Measurements from ENCODE around the gene FOXD2.

FOXD2 gene

DNA sequence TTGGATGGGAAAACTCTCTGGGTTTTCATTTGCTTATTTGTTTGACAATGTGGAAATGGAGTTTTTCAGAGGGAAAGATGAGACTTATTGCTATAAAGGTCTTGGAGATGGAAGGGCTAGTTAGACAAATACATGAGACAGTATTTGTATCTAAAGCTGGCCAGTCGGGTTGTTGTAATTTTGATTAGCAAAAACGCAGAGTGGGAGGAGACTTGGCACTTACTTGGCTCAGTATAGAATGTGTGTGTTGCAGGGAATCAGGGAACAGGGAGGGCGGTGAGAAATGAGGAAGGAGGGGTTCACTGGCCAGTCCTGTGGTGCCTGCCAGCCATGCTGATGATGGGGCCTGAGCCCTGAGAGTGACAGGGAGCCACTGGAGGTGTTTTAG lies 27.8 kb upstream of the FOXD2 start:
- H2BK12ac ChIP-seq (ENCODE audit: low read length), result no peak overlapping the region
- no peak overlapping the region for H2AK5ac ChIP-seq (ENCODE audit: low read depth, low read length)
- H2BK120ac ChIP-seq (ENCODE audit: low read depth, low read length), result no peak overlapping the region
- H3K14ac ChIP-seq (ENCODE audit: low read length), result no peak overlapping the region
- no peaks in the 10 kb centered on the region for H3K79me1 ChIP-seq (ENCODE audit: low read depth, low read length)
- H3K9me3 ChIP-seq (replicated peaks in 1 of 2; ENCODE audit: control insufficient read depth in 2 of 2, insufficient read depth in 1 of 2, low read depth in 1 of 2, low read length in 2 of 2), result no peaks in the 10 kb centered on the region
- peaks cover 3 to 86% (median 13%) of the 10 kb centered on the region in 3 experiments for H3K27me3 ChIP-seq (ENCODE audit: control insufficient read depth in 3 of 3, insufficient read depth in 3 of 3, low read depth in 1 of 3, low read length in 3 of 3)
- H3K9ac ChIP-seq (ENCODE audit: low read depth, low read length, poor library complexity), result no peak overlapping the region
- DNase-seq (ENCODE audit: low spot score), result no peak
- H3K4ac ChIP-seq (ENCODE audit: low read length), result no peak overlapping the region
- no peak overlapping the region for H3K4me3 ChIP-seq (ENCODE audit: low read length in 2 of 2)
- no peak overlapping the region for H3K23ac ChIP-seq (ENCODE audit: low read depth, low read length, poor library complexity)
- no peaks in the 10 kb centered on the region for H3K36me3 ChIP-seq (replicated peaks in 1 of 2; ENCODE audit: control insufficient read depth in 2 of 2, insufficient read depth in 2 of 2, low read length in 2 of 2)
- no peak overlapping the region for H4K8ac ChIP-seq (ENCODE audit: low read depth, low read length)
- H3K27ac ChIP-seq (replicated peaks; ENCODE audit: low read length), result no peak overlapping the region
- H2AFZ ChIP-seq (ENCODE audit: low read length), result no peak overlapping the region
- no peak overlapping the region for H2BK15ac ChIP-seq (ENCODE audit: low read length)
- no peak overlapping the region for H3K4me2 ChIP-seq (ENCODE audit: insufficient read depth, low read length, poor library complexity, severe bottlenecking)
- H3K4me1 ChIP-seq (ENCODE audit: control insufficient read depth in 2 of 2, insufficient read depth in 1 of 2, low read depth in 1 of 2, low read length in 2 of 2), result peaks cover 0 to 8% of the 10 kb centered on the region in 2 donors
- no peak overlapping the region for H4K91ac ChIP-seq (ENCODE audit: low read depth, low read length, poor library complexity)
- H2BK5ac ChIP-seq (ENCODE audit: low read length), result no peak overlapping the region
- H3K18ac ChIP-seq (ENCODE audit: low read length), result no peak overlapping the region
- no CpG with 5 or more reads among the region's 3 CpGs for WGBS, 2 donors (ENCODE audit: extremely low coverage in 2 of 2, insufficient read length in 2 of 2, insufficient replicate concordance in 1 of 2)

DNA sequence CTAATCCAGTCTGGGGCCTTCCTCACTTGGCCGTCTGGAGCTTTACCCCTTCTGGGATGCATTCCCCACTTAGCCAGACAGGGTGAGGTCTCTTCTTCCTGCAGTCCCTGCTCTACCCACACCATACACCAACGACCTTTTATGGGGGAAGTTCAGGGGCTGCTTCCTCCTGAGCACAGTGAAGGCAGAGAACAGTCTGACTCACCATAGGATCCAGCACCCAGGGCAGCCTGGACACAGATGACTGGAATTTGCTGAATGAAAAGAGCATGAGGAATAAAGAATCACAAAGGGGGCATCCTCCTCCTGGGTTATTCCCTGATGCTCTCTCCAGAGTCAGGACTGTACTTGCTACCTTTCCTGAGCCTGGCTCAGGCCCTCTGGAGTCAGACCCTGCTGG lies 26.4 kb upstream of the FOXD2 start:
- Histone ChIP-seq H3K4me3 (ENCODE audit: low read length in 2 of 2) (no peak overlapping the region), H2BK12ac (ENCODE audit: low read length) (no peak overlapping the region), H2AK5ac (ENCODE audit: low read depth, low read length) (no peak overlapping the region), H3K27ac (replicated peaks; ENCODE audit: low read length) (no peak overlapping the region), H3K4ac (ENCODE audit: low read length) (no peak overlapping the region), H2BK15ac (ENCODE audit: low read length) (no peak overlapping the region), H3K4me2 (ENCODE audit: insufficient read depth, low read length, poor library complexity, severe bottlenecking) (no peak overlapping the region), H3K27me3 (ENCODE audit: control insufficient read depth in 3 of 3, insufficient read depth in 3 of 3, low read depth in 1 of 3, low read length in 3 of 3) (peaks cover 10 to 89% (median 27%) of the 10 kb centered on the region in 3 experiments), H3K79me1 (ENCODE audit: low read depth, low read length) (no peaks in the 10 kb centered on the region), H3K4me1 (ENCODE audit: control insufficient read depth in 2 of 2, insufficient read depth in 1 of 2, low read depth in 1 of 2, low read length in 2 of 2) (peaks cover 0 to 8% of the 10 kb centered on the region in 2 donors), H4K8ac (ENCODE audit: low read depth, low read length) (no peak overlapping the region), H3K18ac (ENCODE audit: low read length) (no peak overlapping the region), H2AFZ (ENCODE audit: low read length) (no peak overlapping the region), H3K23ac (ENCODE audit: low read depth, low read length, poor library complexity) (no peak overlapping the region), H2BK5ac (ENCODE audit: low read length) (no peak overlapping the region), H3K36me3 (replicated peaks in 1 of 2; ENCODE audit: control insufficient read depth in 2 of 2, insufficient read depth in 2 of 2, low read length in 2 of 2) (no peaks in the 10 kb centered on the region), H3K9ac (ENCODE audit: low read depth, low read length, poor library complexity) (no peak overlapping the region), H4K91ac (ENCODE audit: low read depth, low read length, poor library complexity) (no peak overlapping the region), H3K9me3 (replicated peaks in 1 of 2; ENCODE audit: control insufficient read depth in 2 of 2, insufficient read depth in 1 of 2, low read depth in 1 of 2, low read length in 2 of 2) (no peaks in the 10 kb centered on the region), H2BK120ac (ENCODE audit: low read depth, low read length) (no peak overlapping the region), H3K14ac (ENCODE audit: low read length) (no peak overlapping the region)
- DNase-seq (ENCODE audit: low spot score), result no peak
- no CpG with 5 or more reads among the region's 2 CpGs for WGBS, 2 donors (ENCODE audit: extremely low coverage in 2 of 2, insufficient read length in 2 of 2, insufficient replicate concordance in 1 of 2)

DNA sequence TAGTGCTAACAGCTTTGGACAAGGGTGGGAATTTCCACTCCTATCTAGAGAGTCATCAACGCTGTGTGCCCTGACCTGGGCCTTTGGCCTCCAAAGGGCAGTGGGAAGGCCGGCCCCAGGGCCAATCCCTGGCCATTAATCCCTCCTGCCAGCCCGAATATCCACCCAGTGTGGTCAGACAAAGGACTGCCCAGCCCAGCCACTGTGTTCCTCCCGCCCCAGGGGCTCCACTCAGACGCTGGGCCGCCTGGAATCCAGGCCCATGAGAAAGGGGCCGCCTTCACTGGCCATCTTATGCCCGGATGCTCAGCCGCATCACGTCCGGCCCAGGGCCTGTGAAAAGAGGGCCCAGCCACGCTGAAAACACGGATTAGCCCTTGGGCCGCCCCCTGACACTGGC lies 25.4 kb upstream of the FOXD2 start:
- Histone ChIP-seq H3K79me1 (ENCODE audit: low read depth, low read length) (no peaks in the 10 kb centered on the region), H3K4me1 (ENCODE audit: control insufficient read depth in 2 of 2, insufficient read depth in 1 of 2, low read depth in 1 of 2, low read length in 2 of 2) (peaks cover 0 to 8% of the 10 kb centered on the region in 2 donors), H3K23ac (ENCODE audit: low read depth, low read length, poor library complexity) (no peak overlapping the region), H3K9ac (ENCODE audit: low read depth, low read length, poor library complexity) (no peak overlapping the region), H3K14ac (ENCODE audit: low read length) (no peak overlapping the region), H3K4ac (ENCODE audit: low read length) (no peak overlapping the region), H2BK15ac (ENCODE audit: low read length) (peak overlapping the region; percentile 45), H2AFZ (ENCODE audit: low read length) (peak overlapping the region; percentile 54), H2BK120ac (ENCODE audit: low read depth, low read length) (no peak overlapping the region), H3K9me3 (replicated peaks in 1 of 2; ENCODE audit: control insufficient read depth in 2 of 2, insufficient read depth in 1 of 2, low read depth in 1 of 2, low read length in 2 of 2) (peaks cover 0 to under 1% of the 10 kb centered on the region in 2 donors), H3K4me3 (ENCODE audit: low read length in 2 of 2) (no peak overlapping the region), H3K36me3 (replicated peaks in 1 of 2; ENCODE audit: control insufficient read depth in 2 of 2, insufficient read depth in 2 of 2, low read length in 2 of 2) (no peaks in the 10 kb centered on the region), H4K91ac (ENCODE audit: low read depth, low read length, poor library complexity) (no peak overlapping the region), H3K18ac (ENCODE audit: low read length) (peak overlapping the region; percentile 12), H2AK5ac (ENCODE audit: low read depth, low read length) (no peak overlapping the region), H3K27ac (replicated peaks; ENCODE audit: low read length) (no peak overlapping the region), H4K8ac (ENCODE audit: low read depth, low read length) (no peak overlapping the region), H2BK12ac (ENCODE audit: low read length) (no peak overlapping the region), H3K27me3 (ENCODE audit: control insufficient read depth in 3 of 3, insufficient read depth in 3 of 3, low read depth in 1 of 3, low read length in 3 of 3) (peaks cover 20 to 97% (median 37%) of the 10 kb centered on the region in 3 experiments), H3K4me2 (ENCODE audit: insufficient read depth, low read length, poor library complexity, severe bottlenecking) (no peak overlapping the region), H2BK5ac (ENCODE audit: low read length) (no peak overlapping the region)
- WGBS, 2 donors (ENCODE audit: extremely low coverage in 2 of 2, insufficient read length in 2 of 2, insufficient replicate concordance in 1 of 2), result no CpG with 5 or more reads among the region's 14 CpGs
- peak; percentile 20 for DNase-seq (ENCODE audit: low spot score)

DNA sequence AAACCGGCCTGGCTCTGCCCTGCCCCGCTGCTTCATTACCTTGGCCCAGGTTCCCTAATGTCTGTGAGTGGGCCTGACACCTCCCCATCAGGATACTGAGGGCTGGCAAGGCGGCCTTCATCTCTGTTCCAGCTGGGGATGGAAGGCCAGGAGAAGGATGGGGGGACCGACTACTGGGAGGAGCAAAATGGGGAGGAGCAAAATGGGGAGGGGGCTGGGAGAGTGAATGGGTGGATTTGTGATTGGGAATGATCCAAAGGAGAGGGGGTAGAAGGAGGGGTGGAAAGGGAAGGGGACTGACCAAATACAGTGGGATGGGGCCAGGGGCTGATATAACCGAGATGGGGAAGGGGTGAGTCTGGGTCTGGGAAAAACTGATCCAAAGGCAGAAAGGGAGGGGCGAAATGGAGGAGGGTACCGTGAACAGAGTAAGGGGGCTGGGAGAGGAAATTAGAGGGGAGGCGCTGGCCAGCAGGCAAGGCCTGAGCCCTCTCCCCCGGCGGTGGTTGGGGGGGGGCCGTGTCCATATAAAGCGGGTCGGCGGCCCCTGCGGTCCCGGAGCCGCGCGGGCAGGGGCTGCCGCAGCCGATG lies 22.0 kb upstream of the FOXD2 start, which contains the start of gene FOXE3:
Gene FOXE3, plus strand, starts transcription at position 558 of the 591 bp plus-strand sequence. Its CDS starts 31 bp downstream, at position 589.
- H2AK5ac ChIP-seq (ENCODE audit: low read depth, low read length), result no peak within 1 kb of the TSS
- peaks cover 0 to 3% of the 10 kb centered on the region in 2 donors for H3K9me3 ChIP-seq (replicated peaks in 1 of 2; ENCODE audit: control insufficient read depth in 2 of 2, insufficient read depth in 1 of 2, low read depth in 1 of 2, low read length in 2 of 2)
- H3K79me1 ChIP-seq (ENCODE audit: low read depth, low read length), result no peaks in the 10 kb centered on the region
- no peak within 1 kb of the TSS for H3K27ac ChIP-seq (replicated peaks; ENCODE audit: low read length)
- peak within 1 kb of the TSS; percentile 93 for H3K23ac ChIP-seq (ENCODE audit: low read depth, low read length, poor library complexity)
- H2AFZ ChIP-seq (ENCODE audit: low read length), result peak within 1 kb of the TSS; percentile 87
- DNase-seq (ENCODE audit: low spot score), result no peak
- peak within 1 kb of the TSS; percentile 17 for H2BK12ac ChIP-seq (ENCODE audit: low read length)
- peak within 1 kb of the TSS; percentile 90 for H3K18ac ChIP-seq (ENCODE audit: low read length)
- H2BK5ac ChIP-seq (ENCODE audit: low read length), result no peak within 1 kb of the TSS
- H2BK15ac ChIP-seq (ENCODE audit: low read length), result no peak within 1 kb of the TSS
- no peak within 1 kb of the TSS for H4K91ac ChIP-seq (ENCODE audit: low read depth, low read length, poor library complexity)
- H4K8ac ChIP-seq (ENCODE audit: low read depth, low read length), result peak within 1 kb of the TSS; percentile 30
- peak within 1 kb of the TSS; percentile 69 for H3K4me2 ChIP-seq (ENCODE audit: insufficient read depth, low read length, poor library complexity, severe bottlenecking)
- peak within 1 kb of the TSS; percentile 64 for H3K14ac ChIP-seq (ENCODE audit: low read length)
- no peak within 1 kb of the TSS for H2BK120ac ChIP-seq (ENCODE audit: low read depth, low read length)
- H3K36me3 ChIP-seq (replicated peaks in 1 of 2; ENCODE audit: control insufficient read depth in 2 of 2, insufficient read depth in 2 of 2, low read length in 2 of 2), result no peaks in the 10 kb centered on the region
- no peak within 1 kb of the TSS for H3K4ac ChIP-seq (ENCODE audit: low read length)
- no CpG with 5 or more reads among the region's 21 CpGs for WGBS, 2 donors (ENCODE audit: extremely low coverage in 2 of 2, insufficient read length in 2 of 2, insufficient replicate concordance in 1 of 2)
- peaks cover 0 to 8% of the 10 kb centered on the region in 2 donors for H3K4me1 ChIP-seq (ENCODE audit: control insufficient read depth in 2 of 2, insufficient read depth in 1 of 2, low read depth in 1 of 2, low read length in 2 of 2)
- H3K4me3 ChIP-seq (ENCODE audit: low read length in 2 of 2), result peak within 1 kb of the TSS; percentile 12 to 27
- H3K9ac ChIP-seq (ENCODE audit: low read depth, low read length, poor library complexity), result peak within 1 kb of the TSS; percentile 55
- H3K27me3 ChIP-seq (ENCODE audit: control insufficient read depth in 3 of 3, insufficient read depth in 3 of 3, low read depth in 1 of 3, low read length in 3 of 3), result peaks cover 30 to 98% (median 61%) of the 10 kb centered on the region in 3 experiments

Measured in neuronal stem cell (in vitro differentiated cells).